GM15510 (cell line): ENCODE data around the gene DNASE2.

Experiments
- POLR2A ChIP-seq: IDR thresholded peaks from 3 replicates; pipeline ENCODE4 v1.6.1; 2011; ENCODE audit warnings: borderline replicate concordance; ENCODE audit not compliant: insufficient read length; ENCODE audit errors: extremely low read depth

DNASE2 gene, protein sequence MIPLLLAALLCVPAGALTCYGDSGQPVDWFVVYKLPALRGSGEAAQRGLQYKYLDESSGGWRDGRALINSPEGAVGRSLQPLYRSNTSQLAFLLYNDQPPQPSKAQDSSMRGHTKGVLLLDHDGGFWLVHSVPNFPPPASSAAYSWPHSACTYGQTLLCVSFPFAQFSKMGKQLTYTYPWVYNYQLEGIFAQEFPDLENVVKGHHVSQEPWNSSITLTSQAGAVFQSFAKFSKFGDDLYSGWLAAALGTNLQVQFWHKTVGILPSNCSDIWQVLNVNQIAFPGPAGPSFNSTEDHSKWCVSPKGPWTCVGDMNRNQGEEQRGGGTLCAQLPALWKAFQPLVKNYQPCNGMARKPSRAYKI

DNA sequence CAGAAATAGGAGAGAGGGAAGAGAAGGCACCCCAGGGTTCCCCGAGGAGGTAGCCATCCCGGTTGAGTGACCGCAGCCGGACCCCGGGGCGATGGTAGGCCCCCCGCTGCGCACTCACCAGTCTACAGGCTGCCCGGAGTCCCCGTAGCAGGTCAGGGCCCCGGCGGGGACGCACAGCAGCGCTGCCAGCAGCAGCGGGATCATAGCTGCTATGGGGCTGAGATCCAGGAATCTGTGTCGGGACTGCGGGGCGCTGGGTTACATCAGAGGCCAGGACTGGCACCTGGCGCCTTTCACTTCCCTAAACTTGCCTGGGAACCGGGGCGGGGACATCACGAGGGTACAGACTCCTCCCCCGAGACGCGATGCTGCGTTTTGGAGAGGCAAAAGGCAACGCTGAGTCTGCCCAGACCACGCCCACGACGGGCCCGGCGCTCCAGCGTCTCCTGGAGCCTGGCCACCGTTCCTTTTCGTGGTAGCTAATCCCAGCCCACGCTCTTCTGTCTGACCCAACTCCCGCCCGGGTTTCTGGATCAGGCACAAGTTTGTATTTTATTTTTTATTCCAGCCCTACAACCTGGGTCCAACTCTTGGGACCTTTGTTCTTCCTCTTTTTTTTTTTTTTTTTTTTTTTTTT lies at the start of gene DNASE2:
TSS of gene DNASE2 (minus strand) at position 278 of the 637 bp plus-strand sequence. CDS start at position 204, 74 bp downstream.
- peak; percentile 87 for TF ChIP-seq POLR2A

DNA sequence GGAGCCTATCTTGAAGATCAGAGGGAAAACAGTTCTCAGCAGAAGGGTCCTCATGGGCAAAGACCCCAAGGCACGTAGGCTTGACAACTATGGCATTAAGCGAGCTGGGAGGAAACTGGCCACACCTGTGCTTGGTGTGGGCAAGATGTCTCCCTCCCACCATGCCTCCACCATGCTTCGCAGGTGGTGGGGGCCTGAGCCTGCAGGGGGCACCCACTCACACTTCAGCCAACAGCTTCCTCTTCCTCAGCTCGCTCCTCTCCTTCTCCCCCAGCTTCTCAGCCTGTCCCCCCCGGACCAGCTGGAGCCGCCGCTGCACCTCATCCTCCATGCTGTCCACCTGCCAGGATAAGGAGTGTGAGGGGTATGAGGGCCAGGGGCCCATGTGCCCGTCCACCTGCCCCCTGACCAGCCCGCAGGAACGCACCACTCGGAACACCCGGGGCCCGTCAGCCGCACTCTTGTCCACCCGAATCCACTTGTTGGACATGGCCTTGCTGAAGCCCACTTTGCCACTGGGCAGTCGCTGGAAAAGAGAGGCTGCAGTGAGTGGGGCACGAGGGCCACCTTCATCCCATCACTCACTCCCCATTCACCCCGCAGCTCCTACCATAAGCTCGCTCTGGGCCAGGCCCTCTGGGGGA lies 48.9 kb upstream of the DNASE2 start:
- no peak for TF ChIP-seq POLR2A

DNA sequence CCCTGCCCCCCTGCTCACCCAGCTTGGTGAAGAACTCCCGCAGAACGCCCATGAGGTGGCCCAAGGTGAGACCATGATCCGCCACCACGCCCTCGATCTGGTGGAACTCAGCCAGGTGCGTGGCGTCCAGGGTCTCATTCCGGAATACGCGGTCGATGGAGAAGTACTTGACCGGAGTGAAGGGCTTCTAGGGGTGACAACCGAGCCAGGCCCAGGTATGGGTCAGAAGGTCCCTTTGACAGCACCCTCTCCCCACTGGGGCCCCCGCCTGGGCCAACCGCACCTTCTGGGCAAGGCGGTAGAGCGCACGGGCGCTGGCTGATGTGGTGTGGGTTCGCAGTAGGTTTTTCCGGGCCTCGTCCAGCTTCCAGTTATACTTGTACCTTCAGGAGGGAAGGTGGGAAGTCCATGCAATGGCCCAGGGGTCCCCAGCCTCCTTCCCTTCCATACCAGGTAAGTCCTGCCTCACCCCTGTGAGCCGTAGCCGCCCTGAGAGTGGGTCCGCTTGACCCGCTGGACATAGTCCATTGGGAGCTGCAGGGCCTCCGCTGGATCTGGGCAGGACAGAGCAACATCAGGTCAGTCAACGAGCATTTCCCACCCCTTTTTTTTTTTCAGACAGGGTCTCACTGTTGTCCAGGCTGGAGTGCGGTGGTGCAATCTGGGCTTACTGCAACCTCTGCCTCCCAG lies 43.5 kb upstream of the DNASE2 start:
- no peak for TF ChIP-seq POLR2A

DNA sequence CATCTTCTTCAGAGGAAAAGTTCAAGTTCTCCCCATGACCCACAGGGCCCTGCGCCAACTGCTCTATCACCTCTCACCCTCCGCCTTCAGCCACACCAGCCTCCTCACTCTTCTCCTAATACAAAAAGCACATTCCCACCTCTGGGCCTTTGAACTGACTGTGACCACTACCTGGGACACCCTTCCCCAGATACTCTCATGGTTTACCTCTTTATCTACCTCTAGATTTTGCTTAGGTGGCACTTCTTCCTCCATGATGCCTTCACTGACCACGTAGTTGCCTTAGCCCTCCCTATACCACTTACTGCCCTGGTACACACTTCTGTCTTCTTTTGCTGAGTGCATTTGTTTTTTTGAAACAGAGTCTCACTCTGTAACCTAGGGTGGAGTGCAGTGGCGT lies 41.7 kb upstream of the DNASE2 start:
- no peak for TF ChIP-seq POLR2A

GRCh38 chr19:12921047-12921446 lies 39.8 kb upstream of the DNASE2 start:
- TF ChIP-seq POLR2A, result no peak

DNA sequence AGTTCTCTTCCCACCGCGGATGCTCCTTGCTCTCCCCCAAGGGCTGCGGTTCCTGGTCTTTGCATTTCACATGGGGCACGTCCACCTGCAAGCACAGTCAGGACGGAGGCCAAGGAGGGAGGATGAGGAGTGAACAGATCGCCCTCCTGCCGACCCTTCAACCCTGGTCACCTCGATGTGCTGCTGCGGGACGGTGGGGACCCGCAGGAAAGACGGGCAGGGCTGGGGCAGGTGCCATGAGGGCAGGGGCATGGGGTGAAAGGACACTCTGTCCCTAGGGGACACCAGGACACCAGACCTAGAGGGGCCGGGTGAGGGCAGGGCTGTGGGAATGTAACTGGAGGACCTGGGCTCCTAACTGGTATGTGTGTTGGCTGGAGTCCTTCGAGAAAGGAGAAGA lies 37.0 kb upstream of the DNASE2 start:
- no peak for TF ChIP-seq POLR2A

GRCh38 chr19:12913851-12914690 lies 32.8 kb upstream of the DNASE2 start:
- TF ChIP-seq POLR2A, result no peak

DNA sequence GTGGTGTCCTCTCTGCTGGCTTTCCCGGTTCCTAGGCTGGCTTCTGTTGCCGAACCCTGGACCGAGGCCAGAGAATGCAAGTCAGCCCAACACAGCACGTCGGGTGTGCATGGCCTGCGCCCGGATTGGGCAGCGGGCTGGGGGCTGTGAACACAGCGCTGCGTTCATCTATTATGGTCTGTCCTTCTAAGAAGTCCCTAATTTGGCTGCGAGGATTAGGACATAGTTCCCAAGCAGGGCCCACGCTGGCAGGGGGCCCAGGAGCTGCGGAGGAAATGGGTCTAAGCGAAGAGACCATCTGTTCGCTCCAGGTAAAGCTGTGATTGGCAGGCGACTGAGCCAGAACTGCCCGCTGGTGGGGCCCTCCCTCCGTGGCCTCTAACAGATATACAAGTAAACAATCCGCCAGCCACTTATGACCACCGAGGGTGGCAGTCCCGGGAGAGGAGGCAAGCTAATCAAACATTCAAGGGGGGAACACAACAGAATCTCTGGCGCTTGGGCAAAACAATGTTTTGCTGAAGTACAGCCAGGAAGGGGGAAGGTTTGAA lies 31.8 kb upstream of the DNASE2 start:
- TF ChIP-seq POLR2A, result no peak

- TF ChIP-seq POLR2A, result no peak
Measured at GRCh38 chr19:12912571-12912970, 31.3 kb upstream of the DNASE2 start.

- TF ChIP-seq POLR2A, result no peak
Measured at GRCh38 chr19:12907166-12907565, 25.9 kb upstream of the DNASE2 start.

DNA sequence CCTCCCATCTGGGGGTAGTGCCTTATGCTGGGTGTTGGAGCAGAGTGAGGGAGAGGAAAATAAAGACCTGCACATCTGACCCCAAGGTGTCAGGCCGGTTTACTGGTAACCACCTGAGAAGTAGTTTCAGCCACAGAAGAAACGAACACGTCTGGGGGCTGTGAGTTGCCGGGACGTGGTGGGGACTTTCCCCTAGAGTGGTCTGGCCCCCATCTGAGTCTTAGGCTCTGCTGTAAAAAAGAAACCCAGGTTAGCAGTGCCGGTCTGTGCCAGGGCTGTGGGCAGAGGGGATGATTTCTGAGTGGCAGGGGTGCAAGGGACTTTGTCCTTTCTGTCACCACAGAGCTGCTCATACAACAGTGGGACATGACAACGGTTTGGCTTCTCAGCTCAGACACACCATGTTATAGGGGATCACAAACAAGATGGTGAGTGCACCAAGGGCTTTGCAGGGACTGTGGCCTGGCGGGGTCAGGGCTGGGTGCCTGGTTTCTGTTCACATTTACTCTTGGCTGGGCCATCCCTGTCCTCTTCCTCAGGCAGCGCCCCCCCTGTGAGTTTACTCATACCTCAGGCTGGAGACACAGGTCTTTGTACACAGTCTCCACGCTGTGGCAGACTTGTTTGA lies 18.8 kb upstream of the DNASE2 start:
- TF ChIP-seq POLR2A, result no peak

DNA sequence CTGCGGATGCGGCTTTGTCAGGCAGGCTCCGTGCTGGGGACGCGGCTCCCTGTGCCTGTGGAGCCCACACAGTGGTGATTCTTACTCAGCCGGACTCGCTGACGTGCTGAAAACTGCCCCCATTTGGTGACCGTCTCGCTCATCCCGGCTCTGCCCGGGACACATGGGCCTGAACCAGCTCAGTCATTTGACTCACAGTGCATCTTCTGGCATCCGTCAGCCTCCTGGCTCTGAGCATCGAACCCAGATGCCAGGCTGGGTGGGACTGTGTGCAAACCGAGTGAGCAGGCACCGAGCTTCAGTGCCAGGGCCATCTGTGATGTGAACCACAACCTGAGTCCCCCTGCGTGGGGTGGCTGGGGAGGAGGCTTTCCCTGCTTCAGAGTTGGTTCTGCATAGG lies 15.2 kb upstream of the DNASE2 start:
- no peak for TF ChIP-seq POLR2A

DNA sequence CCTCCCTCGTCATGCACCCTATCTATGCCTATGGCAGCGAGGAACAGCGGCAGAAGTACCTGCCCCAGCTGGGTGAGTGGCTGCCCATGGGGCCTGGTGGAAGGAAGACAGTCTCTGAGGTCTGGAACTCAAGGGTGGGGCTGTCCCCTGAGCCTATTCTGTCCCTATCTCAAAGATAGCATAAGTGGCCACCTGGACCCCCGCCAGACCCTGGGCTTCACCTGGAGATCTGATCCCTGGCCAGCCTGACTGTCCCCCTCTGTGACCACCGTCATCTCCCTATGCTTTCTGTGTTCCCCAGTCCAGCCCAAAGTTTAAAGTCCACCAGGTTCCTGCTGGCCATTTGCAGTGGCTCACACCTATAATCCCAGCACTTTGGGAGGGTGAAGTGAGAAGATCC lies 12.3 kb upstream of the DNASE2 start:
- no peak for TF ChIP-seq POLR2A
